Measurements from ENCODE around the gene RMND5A. TPM values are rescaled to one million over a fixed set of nuclear protein-coding genes. Genes with fewer than 3 reads are reported as not detected.
"Not testable (repeated sequence)": the region's sequence is repeated elsewhere in the genome, so short reads cannot be mapped to it uniquely, and the experiment has no call there.

RMND5A gene
- total RNA-seq = 28.5 TPM
- long read RNA-seq, full-length matches to known transcripts = 34 of 43 reads
- long read RNA-seq, partial matches to known transcripts = 1 of 43 reads
- long read RNA-seq, other reads (novel, unspliced or antisense) = 8 of 43 reads

- H3K4me1 ChIP-seq; H3K9me3 ChIP-seq; H3K27me3 ChIP-seq; intact Hi-C loops (cut with DNase I); H3K36me3 ChIP-seq: not testable (repeated sequence)
- ATAC-seq = peak; percentile 96
- Histone ChIP-seq H3K27ac (peak within 1 kb of the TSS; percentile 91), H3K4me3 (peak within 1 kb of the TSS; percentile 71)
- peak; percentile 97 for DNase-seq
Measured at GRCh38 chr2:86719637-86720539, at the start of gene RMND5A. Gene RMND5A, plus strand, starts transcription at chr2:86720291. Its CDS starts 377 bp downstream, at chr2:86720668.

- no peak for TF ChIP-seq CTCF (IDR thresholded peaks at IDR 0.05)
- H3K27me3 ChIP-seq = no peaks in the 10 kb centered on the region
- H3K4me3 ChIP-seq = no peak overlapping the region
- H3K4me1 ChIP-seq = peaks cover 9% of the 10 kb centered on the region
- peak overlapping the region; percentile 2 for H3K27ac ChIP-seq
- ATAC-seq = peak; percentile 23
- no peaks in the 10 kb centered on the region for H3K9me3 ChIP-seq
- intact Hi-C loops (cut with DNase I) = no loop called here
- DNase-seq = no peak
- H3K36me3 ChIP-seq = no peaks in the 10 kb centered on the region
Measured at GRCh38 chr2:86671337-86671981, 48.6 kb upstream of the RMND5A start.

GRCh38 chr2:86672027-86672545 lies 48.0 kb upstream of the RMND5A start:
- ATAC-seq = peak; percentile 46
- intact Hi-C loops (cut with DNase I) = no loop called here
- Histone ChIP-seq H3K27me3 (no peaks in the 10 kb centered on the region), H3K9me3 (no peaks in the 10 kb centered on the region), H3K4me1 (peaks cover 9% of the 10 kb centered on the region), H3K27ac (no peak overlapping the region), H3K4me3 (no peak overlapping the region), H3K36me3 (no peaks in the 10 kb centered on the region)
- no peak for TF ChIP-seq CTCF (IDR thresholded peaks at IDR 0.05)
- DNase-seq = no peak

- Histone ChIP-seq H3K27me3 (no peaks in the 10 kb centered on the region), H3K4me3 (no peak overlapping the region), H3K4me1 (peaks cover 9% of the 10 kb centered on the region), H3K27ac (no peak overlapping the region), H3K36me3 (no peaks in the 10 kb centered on the region), H3K9me3 (no peaks in the 10 kb centered on the region)
- TF ChIP-seq CTCF (IDR thresholded peaks at IDR 0.05) = no peak
- DNase-seq (no peak), ATAC-seq (no peak)
- intact Hi-C loops (cut with DNase I) = no loop called here
Measured at GRCh38 chr2:86673011-86673410, 47.1 kb upstream of the RMND5A start.

GRCh38 chr2:86673986-86674670 lies 46.0 kb upstream of the RMND5A start:
- no peaks in the 10 kb centered on the region for H3K27me3 ChIP-seq
- intact Hi-C loops (cut with DNase I) = no loop called here
- no peak for DNase-seq
- no peak for ATAC-seq
- H3K27ac ChIP-seq = no peak overlapping the region
- no peak for TF ChIP-seq CTCF (IDR thresholded peaks at IDR 0.05)
- H3K4me1 ChIP-seq = peaks cover 9% of the 10 kb centered on the region
- no peaks in the 10 kb centered on the region for H3K9me3 ChIP-seq
- no peaks in the 10 kb centered on the region for H3K36me3 ChIP-seq
- no peak overlapping the region for H3K4me3 ChIP-seq

Measured in upper lobe of right lung (tissue), 1 donor.